B cell (primary cell): ENCODE results near the gene POMT1. TPM values are rescaled to one million over a fixed set of nuclear protein-coding genes. Genes with fewer than 3 reads are reported as not detected.
A peak's percentile ranks its signal among the peaks of the same experiment; 100 is the strongest.

ENCODE experiments used
- ATAC-seq: fragments of 200-7000 bp; cut with Tn5 transposase; one replicate; pipeline ENCODE4 v1.10.0; 2021; ENCODE audit warnings: low read depth, mild to moderate bottlenecking, moderate number of reproducible peaks, moderate library complexity
- CTCF ChIA-PET: fragments of 350-600 bp; sonication (Branson Sonifier 250); formaldehyde crosslinking; loops from one replicate; lab custom pipeline; 2021; ENCODE audit warnings: antibody characterized with exemption, inconsistent platforms; lab: Charles Lee
- POLR2A ChIA-PET: fragments of 350-600 bp; sonication (Branson Sonifier 250); formaldehyde crosslinking; loops from one replicate; lab custom pipeline; 2021; ENCODE audit warnings: antibody characterized with exemption; lab: Charles Lee
- DNase-seq: peaks from one replicate; pipeline ENCODE4 v3.0.0; 2013
- H2AFZ ChIP-seq: 2 replicates; pipeline ENCODE4 v1.6.1; 2012; ENCODE audit warnings: mild to moderate bottlenecking, low read depth, low read length; ENCODE audit not compliant: insufficient read depth, poor library complexity, severe bottlenecking
- H3K27ac ChIP-seq, 2 donors: 1 replicate in 1 of 2; 2 replicates in 1 of 2; pipeline ENCODE4 v1.5.1; 2012 to 2013; ENCODE audit warnings: low read length in 2 of 2, mild to moderate bottlenecking in 2 of 2, moderate library complexity in 1 of 2
- H3K27me3 ChIP-seq, 4 experiments: fragments of 200-600 bp in 1 of 4; sonication (generic) in 1 of 4; replicated peaks in 1 of 4; 1 replicate in 2 of 4; 2 replicates in 2 of 4; pipeline versions ENCODE4 v1.6.1 to v1.7.0; 2013 to 2016; ENCODE audit warnings: low read length in 3 of 4, mild to moderate bottlenecking in 2 of 4, mixed read lengths in 1 of 4, moderate library complexity in 1 of 4; ENCODE audit not compliant: insufficient read depth in 4 of 4, control insufficient read depth in 3 of 4; ENCODE audit errors: control extremely low read depth in 1 of 4
- H3K36me3 ChIP-seq, 2 experiments: replicated peaks in 1 of 2; 1 replicate in 1 of 2; 2 replicates in 1 of 2; pipeline versions ENCODE4 v1.6.1 to v1.7.1; 2013; ENCODE audit warnings: low read length in 1 of 2; ENCODE audit not compliant: insufficient read depth in 2 of 2, control insufficient read depth in 1 of 2; ENCODE audit errors: control extremely low read depth in 1 of 2, extremely low read depth in 1 of 2
- H3K4me1 ChIP-seq, 2 donors: fragments of 200-600 bp in 1 of 2; sonication (generic) in 1 of 2; 1 replicate in 1 of 2; 2 replicates in 1 of 2; pipeline versions ENCODE4 v1.5.1 to v1.6.1; 2013 to 2017; ENCODE audit warnings: low read length in 2 of 2; ENCODE audit not compliant: control insufficient read depth in 2 of 2, insufficient read depth in 2 of 2
- H3K4me2 ChIP-seq: replicated peaks from 2 replicates; pipeline ENCODE3; 2012; ENCODE audit warnings: mild to moderate bottlenecking, low read depth, low read length; ENCODE audit not compliant: poor library complexity, severe bottlenecking
- H3K4me3 ChIP-seq, 5 experiments: fragments of 200-600 bp in 1 of 5; sonication (generic) in 1 of 5; 1 replicate in 3 of 5; 2 replicates in 2 of 5; pipeline versions ENCODE4 v1.5.1 to v1.7.0; 2011 to 2016; ENCODE audit warnings: low read length in 4 of 5, mild to moderate bottlenecking in 4 of 5, low read depth in 2 of 5, control low read depth in 1 of 5, moderate library complexity in 1 of 5; ENCODE audit not compliant: insufficient read depth in 1 of 5; ENCODE audit errors: control extremely low read depth in 1 of 5, extremely low read depth in 1 of 5
- H3K79me2 ChIP-seq: fragments of 200-600 bp; sonication (generic); one replicate; pipeline ENCODE4 v1.6.0; 2016; ENCODE audit warnings: low read length; ENCODE audit not compliant: control insufficient read depth, insufficient read depth
- H3K9ac ChIP-seq: fragments of 200-600 bp; sonication (generic); 2 replicates; pipeline ENCODE4 v1.6.1; 2017; ENCODE audit warnings: mild to moderate bottlenecking, low read length, moderate library complexity
- H3K9me3 ChIP-seq, 3 donors: one replicate each; pipeline versions ENCODE4 v1.6.1 to v1.7.1; 2013; ENCODE audit warnings: low read length in 2 of 3; ENCODE audit not compliant: control insufficient read depth in 2 of 3, insufficient read depth in 1 of 3; ENCODE audit errors: control extremely low read depth in 1 of 3
- H4K20me1 ChIP-seq: 2 replicates; pipeline ENCODE4 v1.6.0; 2012; ENCODE audit warnings: mild to moderate bottlenecking, low read length; ENCODE audit not compliant: insufficient read depth, control insufficient read depth, poor library complexity, severe bottlenecking
- H3K27ac Mint-ChIP-seq: one replicate; pipeline ENCODE4 v1.8.0; 2021; ENCODE audit warnings: mixed read lengths
- H3K27me3 Mint-ChIP-seq: one replicate; pipeline ENCODE4 v1.8.0; 2021; ENCODE audit warnings: mixed read lengths
- H3K4me1 Mint-ChIP-seq: one replicate; pipeline ENCODE4 v1.8.0; 2021; ENCODE audit warnings: mixed read lengths
- H3K4me3 Mint-ChIP-seq: one replicate; pipeline ENCODE4 v1.8.0; 2021; ENCODE audit warnings: mixed read lengths
- H3K9me3 Mint-ChIP-seq: one replicate; pipeline ENCODE4 v1.8.0; 2022; ENCODE audit warnings: mixed read lengths; ENCODE audit not compliant: insufficient read depth
- EZH2 ChIP-seq: IDR thresholded peaks from 2 replicates; pipeline ENCODE4 v1.6.1; 2012; ENCODE audit warnings: borderline replicate concordance, low read depth, mild to moderate bottlenecking, moderate library complexity, low read length; ENCODE audit not compliant: insufficient read depth, poor library complexity, severe bottlenecking
- WGBS: methylation state at CpG from one replicate; pipeline ENCODE4 v1.1.5; 2013; ENCODE audit warnings: missing lambda C conversion rate; ENCODE audit not compliant: insufficient coverage; 5-methylcytosine and 5-hydroxymethylcytosine counted together
- intact Hi-C: fragments of 100-400 bp; cut with micrococcal nuclease; formaldehyde crosslinking; loops from one replicate; pipeline ENCODE4 v1.10.0; 2022
- polyA plus RNA-seq: library from polyadenylated mRNA; depleted of rRNA; stranded (reverse); fragments of >200 nt; gene quantifications from 2 replicates; pipeline ENCODE4 v1.2.3, GENCODE V29; 2012
- total RNA-seq, 2 donors: library from RNA; stranded (reverse); fragments of 120-200 nt in 1 of 2; gene quantifications; 1 replicate in 1 of 2; 2 replicates in 1 of 2; pipeline versions ENCODE4 v1.2.3 to v1.2.4, GENCODE V29; 2013 to 2022
- TF ChIP-seq, protein P1 (sequence below): fragments of 200-600 bp; IDR thresholded peaks from one replicate; pipeline ENCODE4 v1.8.0; 2022; ENCODE audit warnings: antibody characterized with exemption, mild to moderate bottlenecking

Gene POMT1
- total and polyA plus RNA-seq, 2 donors (not counting 1 experiment from before 2014, with no cell fraction given): 41.9 to 42.0 TPM

DNA sequence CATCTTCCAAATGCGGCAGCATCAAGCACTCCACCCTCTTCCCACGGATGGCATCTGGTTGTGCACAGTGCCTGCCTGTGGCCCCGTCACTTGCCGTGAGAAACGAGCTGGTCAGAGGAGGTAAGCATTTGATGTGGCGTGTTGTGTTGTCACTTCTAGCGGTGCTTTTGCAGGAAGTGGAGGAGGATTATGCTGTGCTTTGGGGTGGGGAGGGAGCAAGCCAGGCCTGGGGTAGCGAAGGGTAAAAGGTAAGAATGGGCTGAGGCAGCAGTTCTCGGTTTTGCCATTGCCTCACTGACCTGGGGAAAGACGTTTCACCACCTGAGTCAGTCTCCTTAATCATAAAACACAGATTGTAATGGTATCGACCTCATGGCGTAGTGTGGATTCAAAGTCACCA lies 2.3 kb upstream of the POMT1 start:
- no peak for DNase-seq
- no peak for TF ChIP-seq EZH2
- TF ChIP-seq, protein P1, sequence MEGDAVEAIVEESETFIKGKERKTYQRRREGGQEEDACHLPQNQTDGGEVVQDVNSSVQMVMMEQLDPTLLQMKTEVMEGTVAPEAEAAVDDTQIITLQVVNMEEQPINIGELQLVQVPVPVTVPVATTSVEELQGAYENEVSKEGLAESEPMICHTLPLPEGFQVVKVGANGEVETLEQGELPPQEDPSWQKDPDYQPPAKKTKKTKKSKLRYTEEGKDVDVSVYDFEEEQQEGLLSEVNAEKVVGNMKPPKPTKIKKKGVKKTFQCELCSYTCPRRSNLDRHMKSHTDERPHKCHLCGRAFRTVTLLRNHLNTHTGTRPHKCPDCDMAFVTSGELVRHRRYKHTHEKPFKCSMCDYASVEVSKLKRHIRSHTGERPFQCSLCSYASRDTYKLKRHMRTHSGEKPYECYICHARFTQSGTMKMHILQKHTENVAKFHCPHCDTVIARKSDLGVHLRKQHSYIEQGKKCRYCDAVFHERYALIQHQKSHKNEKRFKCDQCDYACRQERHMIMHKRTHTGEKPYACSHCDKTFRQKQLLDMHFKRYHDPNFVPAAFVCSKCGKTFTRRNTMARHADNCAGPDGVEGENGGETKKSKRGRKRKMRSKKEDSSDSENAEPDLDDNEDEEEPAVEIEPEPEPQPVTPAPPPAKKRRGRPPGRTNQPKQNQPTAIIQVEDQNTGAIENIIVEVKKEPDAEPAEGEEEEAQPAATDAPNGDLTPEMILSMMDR: no peak
- peaks cover 5 to 39% of the 10 kb centered on the region in 2 experiments for H3K36me3 ChIP-seq
- ChIA-PET CTCF (interaction anchor here (1.0 kb wide), 1 partner anchor 81 kb away, joined by 3 read pairs; no protein-coding TSS in a partner anchor), POLR2A (no interaction called here)
- peaks cover 11 to 22% of the 10 kb centered on the region in 2 donors for H3K4me1 ChIP-seq
- no peak overlapping the region for H3K4me2 ChIP-seq
- 89% methylated on average over 10 of the region's 12 CpGs for WGBS
- no peak overlapping the region for H3K4me3 ChIP-seq
- no peaks in the 10 kb centered on the region for H3K27me3 ChIP-seq
- peaks cover 36% of the 10 kb centered on the region for H4K20me1 ChIP-seq
- H3K27ac ChIP-seq: peak overlapping the region in 1 of 2 donors; percentile 12
- Mint-ChIP-seq H3K9me3 (no peaks in the 10 kb centered on the region), H3K27me3 (no peaks in the 10 kb centered on the region), H3K4me1 (peaks cover 24% of the 10 kb centered on the region), H3K27ac (no peak overlapping the region), H3K4me3 (peak overlapping the region; percentile 50)
- H2AFZ ChIP-seq: no peak overlapping the region
- intact Hi-C loops: loop anchor here (5.0 to 10.0 kb wide), 2 partner anchors 127 to 244 kb away; partner anchors contain the start of gene RAPGEF1
- ATAC-seq: no peak
- H3K9ac ChIP-seq: no peak overlapping the region
- H3K79me2 ChIP-seq: peaks cover 27% of the 10 kb centered on the region
- no peaks in the 10 kb centered on the region for H3K9me3 ChIP-seq

DNA sequence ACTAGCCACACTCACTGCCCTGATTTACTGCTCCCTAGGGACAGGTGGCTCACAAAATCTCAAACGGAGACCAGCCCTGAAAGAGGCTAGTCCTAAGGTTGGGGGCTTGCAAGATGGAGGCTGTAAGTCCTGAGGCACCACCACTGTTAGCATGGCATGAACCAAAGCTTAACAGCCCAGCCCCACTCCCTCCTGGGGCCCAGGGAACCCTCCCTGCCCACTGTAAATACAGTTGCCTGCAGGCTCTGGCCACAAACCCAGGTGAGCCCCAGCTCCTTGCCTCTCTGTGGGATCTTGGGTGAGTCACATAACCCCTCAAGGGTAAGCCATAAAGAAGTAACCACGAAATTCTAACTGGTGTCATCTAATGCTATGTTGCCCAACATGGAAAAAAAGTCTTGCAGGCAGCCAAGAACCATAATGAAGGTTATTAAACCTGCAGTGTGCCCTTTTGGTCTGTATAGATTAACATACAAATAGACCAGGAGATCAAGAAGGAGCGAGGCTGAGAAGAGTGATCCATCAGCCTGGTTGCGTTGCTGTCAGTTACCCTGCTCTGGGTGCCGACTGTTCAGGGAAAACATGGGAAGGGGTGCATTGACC lies 1.7 kb upstream of the POMT1 start:
- Histone ChIP-seq H3K9ac (no peak overlapping the region), H3K27ac (no peak overlapping the region), H2AFZ (no peak overlapping the region), H3K27me3 (no peaks in the 10 kb centered on the region), H3K36me3 (peaks cover 2 to 32% of the 10 kb centered on the region in 2 experiments), H4K20me1 (peaks cover 31% of the 10 kb centered on the region), H3K4me1 (peaks cover 11 to 22% of the 10 kb centered on the region in 2 donors), H3K4me3 (no peak overlapping the region), H3K4me2 (no peak overlapping the region), H3K9me3 (no peaks in the 10 kb centered on the region), H3K79me2 (peaks cover 28% of the 10 kb centered on the region)
- Mint-ChIP-seq H3K4me1 (peaks cover 24% of the 10 kb centered on the region), H3K27me3 (no peaks in the 10 kb centered on the region), H3K27ac (peak overlapping the region; percentile 70), H3K4me3 (peak overlapping the region; percentile 94), H3K9me3 (no peaks in the 10 kb centered on the region)
- WGBS: 79% methylated on average over 4 of the region's 5 CpGs
- ATAC-seq: no peak
- TF ChIP-seq EZH2: no peak
- TF ChIP-seq, protein P1: no peak
- ChIA-PET POLR2A (no interaction called here), CTCF (interaction anchor here (1.0 kb wide), 1 partner anchor 80 kb away, joined by 3 read pairs; no protein-coding TSS in a partner anchor)
- no peak for DNase-seq
- intact Hi-C loops: loop anchor here (5.0 to 10.0 kb wide), 2 partner anchors 126 to 244 kb away; partner anchors contain the start of gene RAPGEF1
